ENCODE measurements around the gene TRAM2. TPM values are rescaled to one million over a fixed set of nuclear protein-coding genes. Genes with fewer than 3 reads are reported as not detected.

TRAM2 gene
- total RNA-seq, 1 experiment from 2014 or later: 21.3 TPM

DNA sequence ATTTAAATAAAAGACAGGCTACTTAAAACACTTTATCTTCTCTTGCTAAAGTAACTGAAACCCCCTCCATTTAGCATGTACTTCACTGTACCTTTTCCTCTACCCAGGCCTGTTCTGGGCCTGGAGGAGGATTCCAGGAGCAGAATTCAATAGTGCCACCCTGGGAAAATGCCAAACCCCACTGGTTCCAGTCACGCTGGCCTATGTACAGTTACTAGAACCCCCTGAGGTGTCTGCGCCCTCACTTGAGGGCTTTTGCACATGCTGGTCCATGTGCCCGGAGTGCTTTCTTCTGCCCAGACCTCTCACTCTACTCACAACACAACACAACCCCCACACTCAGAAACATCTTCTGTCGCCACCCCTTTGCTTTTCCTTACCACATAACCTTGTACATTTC is 45.5 kb downstream of the TRAM2 start:
- Histone ChIP-seq H4K20me1 (ENCODE audit: insufficient read depth) (no peaks in the 10 kb centered on the region), H3K27ac (ENCODE audit: low read depth, low read length) (no peak overlapping the region), H3K36me3 (ENCODE audit: control insufficient read depth in 1 of 2, insufficient read depth in 2 of 2, low read length in 2 of 2) (no peaks in the 10 kb centered on the region), H3K9me2 (ENCODE audit: insufficient read depth) (no peaks in the 10 kb centered on the region), H3K4me1 (ENCODE audit: control insufficient read depth in 1 of 2, insufficient read depth in 2 of 2, low read length in 2 of 2) (peaks cover 0 to 10% of the 10 kb centered on the region in 2 experiments; a peak in 1 of 4 replicates), H3K9me3 (ENCODE audit: control insufficient read depth in 1 of 2, insufficient read depth in 1 of 2, low read depth in 1 of 2, low read length in 2 of 2) (no peaks in the 10 kb centered on the region), H3K4me2 (ENCODE audit: low read length) (no peak overlapping the region), H3K4me3 (replicated peaks in 1 of 2; ENCODE audit: low read depth in 1 of 2, low read length in 2 of 2) (no peak overlapping the region), H3K79me2 (ENCODE audit: insufficient read depth, low read length) (no peaks in the 10 kb centered on the region), H3K27me3 (ENCODE audit: insufficient read depth, low read length) (no peaks in the 10 kb centered on the region), H2AFZ (ENCODE audit: low read depth, low read length, poor library complexity, severe bottlenecking) (no peak overlapping the region), H3K9ac (ENCODE audit: low read length) (no peak overlapping the region)
- DNase-seq (ENCODE audit: low read depth, low spot score) (no peak), ATAC-seq (no peak)
- CTCF ChIA-PET: no interaction called here
- POLR2A ChIA-PET: no interaction called here
- no TSS peak for BruUV-seq (replicated peaks)
- RAD21 ChIA-PET (ENCODE audit: low non-redundant PET in 1 of 2, low total read pairs in 2 of 2, uncharacterized antibody in 2 of 2, unreplicated experiment in 2 of 2): interaction anchor here in 1 of 2 experiments (0.7 kb wide), 1 partner anchor 246 kb away, joined by 3 read pairs; no protein-coding TSS in a partner anchor
- TF ChIP-seq CEBPB (IDR thresholded peaks at IDR 0.05; ENCODE audit: low read depth): no peak
- no peak for TF ChIP-seq RAD21 (IDR thresholded peaks at IDR 0.05; ENCODE audit: low read depth)
- TF ChIP-seq EZH2 (IDR thresholded peaks at IDR 0.05): no peak
- TF ChIP-seq, protein P1, sequence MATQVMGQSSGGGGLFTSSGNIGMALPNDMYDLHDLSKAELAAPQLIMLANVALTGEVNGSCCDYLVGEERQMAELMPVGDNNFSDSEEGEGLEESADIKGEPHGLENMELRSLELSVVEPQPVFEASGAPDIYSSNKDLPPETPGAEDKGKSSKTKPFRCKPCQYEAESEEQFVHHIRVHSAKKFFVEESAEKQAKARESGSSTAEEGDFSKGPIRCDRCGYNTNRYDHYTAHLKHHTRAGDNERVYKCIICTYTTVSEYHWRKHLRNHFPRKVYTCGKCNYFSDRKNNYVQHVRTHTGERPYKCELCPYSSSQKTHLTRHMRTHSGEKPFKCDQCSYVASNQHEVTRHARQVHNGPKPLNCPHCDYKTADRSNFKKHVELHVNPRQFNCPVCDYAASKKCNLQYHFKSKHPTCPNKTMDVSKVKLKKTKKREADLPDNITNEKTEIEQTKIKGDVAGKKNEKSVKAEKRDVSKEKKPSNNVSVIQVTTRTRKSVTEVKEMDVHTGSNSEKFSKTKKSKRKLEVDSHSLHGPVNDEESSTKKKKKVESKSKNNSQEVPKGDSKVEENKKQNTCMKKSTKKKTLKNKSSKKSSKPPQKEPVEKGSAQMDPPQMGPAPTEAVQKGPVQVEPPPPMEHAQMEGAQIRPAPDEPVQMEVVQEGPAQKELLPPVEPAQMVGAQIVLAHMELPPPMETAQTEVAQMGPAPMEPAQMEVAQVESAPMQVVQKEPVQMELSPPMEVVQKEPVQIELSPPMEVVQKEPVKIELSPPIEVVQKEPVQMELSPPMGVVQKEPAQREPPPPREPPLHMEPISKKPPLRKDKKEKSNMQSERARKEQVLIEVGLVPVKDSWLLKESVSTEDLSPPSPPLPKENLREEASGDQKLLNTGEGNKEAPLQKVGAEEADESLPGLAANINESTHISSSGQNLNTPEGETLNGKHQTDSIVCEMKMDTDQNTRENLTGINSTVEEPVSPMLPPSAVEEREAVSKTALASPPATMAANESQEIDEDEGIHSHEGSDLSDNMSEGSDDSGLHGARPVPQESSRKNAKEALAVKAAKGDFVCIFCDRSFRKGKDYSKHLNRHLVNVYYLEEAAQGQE (IDR thresholded peaks at IDR 0.05; ENCODE audit: low read depth): no peak
- TF ChIP-seq, protein P2, sequence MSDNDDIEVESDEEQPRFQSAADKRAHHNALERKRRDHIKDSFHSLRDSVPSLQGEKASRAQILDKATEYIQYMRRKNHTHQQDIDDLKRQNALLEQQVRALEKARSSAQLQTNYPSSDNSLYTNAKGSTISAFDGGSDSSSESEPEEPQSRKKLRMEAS (IDR thresholded peaks at IDR 0.05): no peak
- TF ChIP-seq SRF (IDR thresholded peaks at IDR 0.05; ENCODE audit: low read depth): no peak
- TF ChIP-seq YY1 (IDR thresholded peaks at IDR 0.05; ENCODE audit: extremely low read depth, insufficient replicate concordance, low read depth, low read length): no peak
- intact Hi-C loops (cut with micrococcal nuclease): no loop called here
